A549 (cell line): ENCODE results near the gene HSPA1A. TPM values are rescaled to one million over a fixed set of nuclear protein-coding genes. Genes with fewer than 3 reads are reported as not detected.

Source experiments
- SREBF2 ChIP-seq: fragments of 450-650 bp; IDR thresholded peaks from 2 replicates; pipeline ENCODE4 v1.6.1; 2014; ENCODE audit warnings: mild to moderate bottlenecking, moderate library complexity
- polyA plus RNA-seq, 4 experiments: library from polyadenylated mRNA; depleted of rRNA in 3 of 4; stranded (reverse); fragments of >200 nt; fragmentation: RNase III in 1 of 4; extraction: RNeasy Plus Mini Kit Qiagen cat#74134 plus additional on column Dnase treatment in 1 of 4; gene quantifications; 2 replicates in 3 of 4; 3 replicates in 1 of 4; pipeline ENCODE4 v1.2.3, GENCODE V29; 2011 to 2017
- small RNA-seq, 6 experiments: library from RNA; depleted of rRNA; stranded (forward); fragments of <200 nt; gene quantifications; one replicate each; pipeline ENCODE3, GENCODE V24; 2012
- TF ChIP-seq, protein P1 (sequence below): fragments of >200 bp; sonication (Bioruptor Twin); formaldehyde crosslinking; IDR thresholded peaks from 2 replicates; pipeline ENCODE4 v1.6.1; 2016

Gene HSPA1A
- polyA plus RNA-seq, 2 of the 4 experiments (the other 2 are of a cell fraction), result 122 to 204 TPM

- TF ChIP-seq, protein P1, sequence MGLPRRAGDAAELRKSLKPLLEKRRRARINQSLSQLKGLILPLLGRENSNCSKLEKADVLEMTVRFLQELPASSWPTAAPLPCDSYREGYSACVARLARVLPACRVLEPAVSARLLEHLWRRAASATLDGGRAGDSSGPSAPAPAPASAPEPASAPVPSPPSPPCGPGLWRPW, result no peak
- TF ChIP-seq SREBF2, result no peak
These were observed 50.1 kb downstream of the HSPA1A start (continued) for GRCh38 chr6:31865205-31866118.

Small RNA genes lying within 50 kb of the gene (small RNA-seq; reads per million reads assigned to genes)
- gene RF00019, result 0 reads per million in 6 experiments
- gene SNORD48, result 3.1 to 146 (median 45.1) reads per million in 6 experiments
- gene SNORD52, result 0 reads per million in 6 experiments

Other genes with a start within 250 kb of the HSPA1A start
Only the 30 nearest of the 40 such genes appear.
- gene BAG6, start 162.9 kb upstream of the HSPA1A start, polyA plus RNA-seq (2011; rRNA removed), result 50.4 and 59.4 TPM in 2 replicates
- 107 to 123 TPM (median 121 TPM) in 3 replicates for gene BAG6, start 162.9 kb upstream of the HSPA1A start, polyA plus RNA-seq (2017; fragmentation: RNase III; extraction: RNeasy Plus Mini Kit Qiagen cat#74134 plus additional on column Dnase treatment)
- gene APOM, start 159.6 kb upstream of the HSPA1A start, polyA plus RNA-seq (2011; rRNA removed), result 2.6 and 4.1 TPM in 2 replicates
- gene APOM, start 159.6 kb upstream of the HSPA1A start, polyA plus RNA-seq (2017; fragmentation: RNase III; extraction: RNeasy Plus Mini Kit Qiagen cat#74134 plus additional on column Dnase treatment), result 1.5 to 2.1 TPM (median 1.9 TPM) in 3 replicates
- gene C6orf47, start 154.8 kb upstream of the HSPA1A start, polyA plus RNA-seq (2011; rRNA removed), result 6.0 and 6.1 TPM in 2 replicates
- 10.7 to 13.6 TPM (median 11.9 TPM) in 3 replicates for gene C6orf47, start 154.8 kb upstream of the HSPA1A start, polyA plus RNA-seq (2017; fragmentation: RNase III; extraction: RNeasy Plus Mini Kit Qiagen cat#74134 plus additional on column Dnase treatment)
- 10.0 and 11.0 TPM in 2 replicates for gene GPANK1, start 150.5 kb upstream of the HSPA1A start, polyA plus RNA-seq (2011; rRNA removed)
- 9.7 to 11.7 TPM (median 11.0 TPM) in 3 replicates for gene GPANK1, start 150.5 kb upstream of the HSPA1A start, polyA plus RNA-seq (2017; fragmentation: RNase III; extraction: RNeasy Plus Mini Kit Qiagen cat#74134 plus additional on column Dnase treatment)
- 41.8 and 61.0 TPM in 2 replicates for gene CSNK2B, start 149.5 kb upstream of the HSPA1A start, polyA plus RNA-seq (2011; rRNA removed)
- gene CSNK2B, start 149.5 kb upstream of the HSPA1A start, polyA plus RNA-seq (2017; fragmentation: RNase III; extraction: RNeasy Plus Mini Kit Qiagen cat#74134 plus additional on column Dnase treatment), result 134 to 141 TPM (median 141 TPM) in 3 replicates
- gene LY6G5B, start 145.6 kb upstream of the HSPA1A start, polyA plus RNA-seq (2011; rRNA removed), result 5.9 and 6.7 TPM in 2 replicates
- 9.0 to 12.3 TPM (median 9.9 TPM) in 3 replicates for gene LY6G5B, start 145.6 kb upstream of the HSPA1A start, polyA plus RNA-seq (2017; fragmentation: RNase III; extraction: RNeasy Plus Mini Kit Qiagen cat#74134 plus additional on column Dnase treatment)
- 1.2 and 1.6 TPM in 2 replicates for gene LY6G5C, start 134.5 kb upstream of the HSPA1A start, polyA plus RNA-seq (2011; rRNA removed)
- gene LY6G5C, start 134.5 kb upstream of the HSPA1A start, polyA plus RNA-seq (2017; fragmentation: RNase III; extraction: RNeasy Plus Mini Kit Qiagen cat#74134 plus additional on column Dnase treatment), result 1.5 to 1.9 TPM (median 1.6 TPM) in 3 replicates
- gene ABHD16A, start 112.2 kb upstream of the HSPA1A start, polyA plus RNA-seq (2011; rRNA removed), result 22.3 and 22.6 TPM in 2 replicates
- gene ABHD16A, start 112.2 kb upstream of the HSPA1A start, polyA plus RNA-seq (2017; fragmentation: RNase III; extraction: RNeasy Plus Mini Kit Qiagen cat#74134 plus additional on column Dnase treatment), result 14.5 to 16.6 TPM (median 16.2 TPM) in 3 replicates
- gene LY6G6F, start 108.7 kb upstream of the HSPA1A start, polyA plus RNA-seq (2011; rRNA removed), result not detected in 2 replicates
- not detected in 3 replicates for gene LY6G6F, start 108.7 kb upstream of the HSPA1A start, polyA plus RNA-seq (2017; fragmentation: RNase III; extraction: RNeasy Plus Mini Kit Qiagen cat#74134 plus additional on column Dnase treatment)
- not detected in 2 replicates for gene LY6G6D, start 100.2 kb upstream of the HSPA1A start, polyA plus RNA-seq (2011; rRNA removed)
- not detected in 3 replicates for gene LY6G6D, start 100.2 kb upstream of the HSPA1A start, polyA plus RNA-seq (2017; fragmentation: RNase III; extraction: RNeasy Plus Mini Kit Qiagen cat#74134 plus additional on column Dnase treatment)
- gene LY6G6C, start 93.8 kb upstream of the HSPA1A start, polyA plus RNA-seq (2011; rRNA removed), result 0.08 and 0.11 TPM in 2 replicates
- 0.11 to 0.21 TPM in 2 of 3 replicates, not detected in the other for gene LY6G6C, start 93.8 kb upstream of the HSPA1A start, polyA plus RNA-seq (2017; fragmentation: RNase III; extraction: RNeasy Plus Mini Kit Qiagen cat#74134 plus additional on column Dnase treatment)
- not detected in 2 replicates for gene MPIG6B, start 92.2 kb upstream of the HSPA1A start, polyA plus RNA-seq (2011; rRNA removed)
- not detected in 3 replicates for gene MPIG6B, start 92.2 kb upstream of the HSPA1A start, polyA plus RNA-seq (2017; fragmentation: RNase III; extraction: RNeasy Plus Mini Kit Qiagen cat#74134 plus additional on column Dnase treatment)
- gene DDAH2, start 86.2 kb upstream of the HSPA1A start, polyA plus RNA-seq (2011; rRNA removed), result 19.3 and 20.6 TPM in 2 replicates
- gene DDAH2, start 86.2 kb upstream of the HSPA1A start, polyA plus RNA-seq (2017; fragmentation: RNase III; extraction: RNeasy Plus Mini Kit Qiagen cat#74134 plus additional on column Dnase treatment), result 44.8 to 57.3 TPM (median 54.5 TPM) in 3 replicates
- gene CLIC1, start 79.0 kb upstream of the HSPA1A start, polyA plus RNA-seq (2011; rRNA removed), result 346 and 397 TPM in 2 replicates
- 249 to 283 TPM (median 251 TPM) in 3 replicates for gene CLIC1, start 79.0 kb upstream of the HSPA1A start, polyA plus RNA-seq (2017; fragmentation: RNase III; extraction: RNeasy Plus Mini Kit Qiagen cat#74134 plus additional on column Dnase treatment)
- gene MSH5, start 75.5 kb upstream of the HSPA1A start, polyA plus RNA-seq (2011; rRNA removed), result 36.5 and 42.6 TPM in 2 replicates
- 17.1 to 18.8 TPM (median 17.4 TPM) in 3 replicates for gene MSH5, start 75.5 kb upstream of the HSPA1A start, polyA plus RNA-seq (2017; fragmentation: RNase III; extraction: RNeasy Plus Mini Kit Qiagen cat#74134 plus additional on column Dnase treatment)
- gene SAPCD1, start 52.9 kb upstream of the HSPA1A start, polyA plus RNA-seq (2011; rRNA removed), result 3.3 and 6.9 TPM in 2 replicates
- 5.8 to 7.5 TPM (median 7.1 TPM) in 3 replicates for gene SAPCD1, start 52.9 kb upstream of the HSPA1A start, polyA plus RNA-seq (2017; fragmentation: RNase III; extraction: RNeasy Plus Mini Kit Qiagen cat#74134 plus additional on column Dnase treatment)
- gene VWA7, start 38.2 kb upstream of the HSPA1A start, polyA plus RNA-seq (2011; rRNA removed), result 1.1 TPM in 2 replicates
- gene VWA7, start 38.2 kb upstream of the HSPA1A start, polyA plus RNA-seq (2017; fragmentation: RNase III; extraction: RNeasy Plus Mini Kit Qiagen cat#74134 plus additional on column Dnase treatment), result 0.95 to 1.1 TPM (median 0.98 TPM) in 3 replicates
- gene VARS1, start 19.8 kb upstream of the HSPA1A start, polyA plus RNA-seq (2011; rRNA removed), result 17.7 and 24.7 TPM in 2 replicates
- gene VARS1, start 19.8 kb upstream of the HSPA1A start, polyA plus RNA-seq (2017; fragmentation: RNase III; extraction: RNeasy Plus Mini Kit Qiagen cat#74134 plus additional on column Dnase treatment), result 57.2 to 58.4 TPM (median 58.3 TPM) in 3 replicates
- 54.7 and 73.8 TPM in 2 replicates for gene LSM2, start 8.6 kb upstream of the HSPA1A start, polyA plus RNA-seq (2011; rRNA removed)
- gene LSM2, start 8.6 kb upstream of the HSPA1A start, polyA plus RNA-seq (2017; fragmentation: RNase III; extraction: RNeasy Plus Mini Kit Qiagen cat#74134 plus additional on column Dnase treatment), result 58.9 to 65.3 TPM (median 59.6 TPM) in 3 replicates
- 1.2 and 1.6 TPM in 2 replicates for gene HSPA1L, start 260 bp upstream of the HSPA1A start, polyA plus RNA-seq (2011; rRNA removed)
- 1.2 to 1.7 TPM (median 1.4 TPM) in 3 replicates for gene HSPA1L, start 260 bp upstream of the HSPA1A start, polyA plus RNA-seq (2017; fragmentation: RNase III; extraction: RNeasy Plus Mini Kit Qiagen cat#74134 plus additional on column Dnase treatment)
- gene HSPA1B, start 12.2 kb downstream of the HSPA1A start, polyA plus RNA-seq (2011; rRNA removed), result 52.7 and 70.6 TPM in 2 replicates
- 56.7 to 125 TPM (median 98.6 TPM) in 3 replicates for gene HSPA1B, start 12.2 kb downstream of the HSPA1A start, polyA plus RNA-seq (2017; fragmentation: RNase III; extraction: RNeasy Plus Mini Kit Qiagen cat#74134 plus additional on column Dnase treatment)
- 15.8 and 20.6 TPM in 2 replicates for gene NEU1, start 47.3 kb downstream of the HSPA1A start, polyA plus RNA-seq (2011; rRNA removed)
- gene NEU1, start 47.3 kb downstream of the HSPA1A start, polyA plus RNA-seq (2017; fragmentation: RNase III; extraction: RNeasy Plus Mini Kit Qiagen cat#74134 plus additional on column Dnase treatment), result 12.8 to 19.2 TPM (median 16.0 TPM) in 3 replicates
- gene SLC44A4, start 63.5 kb downstream of the HSPA1A start, polyA plus RNA-seq (2011; rRNA removed), result 0.24 and 0.27 TPM in 2 replicates
- gene SLC44A4, start 63.5 kb downstream of the HSPA1A start, polyA plus RNA-seq (2017; fragmentation: RNase III; extraction: RNeasy Plus Mini Kit Qiagen cat#74134 plus additional on column Dnase treatment), result not detected in 3 replicates
- gene EHMT2, start 82.2 kb downstream of the HSPA1A start, polyA plus RNA-seq (2011; rRNA removed), result 15.4 and 16.4 TPM in 2 replicates
- 27.0 to 32.3 TPM (median 30.9 TPM) in 3 replicates for gene EHMT2, start 82.2 kb downstream of the HSPA1A start, polyA plus RNA-seq (2017; fragmentation: RNase III; extraction: RNeasy Plus Mini Kit Qiagen cat#74134 plus additional on column Dnase treatment)
- gene ZBTB12, start 86.5 kb downstream of the HSPA1A start, polyA plus RNA-seq (2011; rRNA removed), result 2.2 and 2.9 TPM in 2 replicates
- gene ZBTB12, start 86.5 kb downstream of the HSPA1A start, polyA plus RNA-seq (2017; fragmentation: RNase III; extraction: RNeasy Plus Mini Kit Qiagen cat#74134 plus additional on column Dnase treatment), result 8.4 to 10.1 TPM (median 10.0 TPM) in 3 replicates
- gene C2, start 112.2 kb downstream of the HSPA1A start, polyA plus RNA-seq (2011; rRNA removed), result 0.83 and 0.87 TPM in 2 replicates
- 0.22 to 0.41 TPM (median 0.36 TPM) in 3 replicates for gene C2, start 112.2 kb downstream of the HSPA1A start, polyA plus RNA-seq (2017; fragmentation: RNase III; extraction: RNeasy Plus Mini Kit Qiagen cat#74134 plus additional on column Dnase treatment)
- gene CFB, start 130.6 kb downstream of the HSPA1A start, polyA plus RNA-seq (2011; rRNA removed), result 5.6 and 8.6 TPM in 2 replicates
- gene CFB, start 130.6 kb downstream of the HSPA1A start, polyA plus RNA-seq (2017; fragmentation: RNase III; extraction: RNeasy Plus Mini Kit Qiagen cat#74134 plus additional on column Dnase treatment), result 2.7 to 4.9 TPM (median 4.4 TPM) in 3 replicates
- gene NELFE, start 143.4 kb downstream of the HSPA1A start, polyA plus RNA-seq (2011; rRNA removed), result 54.1 and 64.2 TPM in 2 replicates
- gene NELFE, start 143.4 kb downstream of the HSPA1A start, polyA plus RNA-seq (2017; fragmentation: RNase III; extraction: RNeasy Plus Mini Kit Qiagen cat#74134 plus additional on column Dnase treatment), result 70.6 to 73.6 TPM (median 72.4 TPM) in 3 replicates
- gene SKIC2, start 143.6 kb downstream of the HSPA1A start, polyA plus RNA-seq (2011; rRNA removed), result 20.8 and 23.4 TPM in 2 replicates
- gene SKIC2, start 143.6 kb downstream of the HSPA1A start, polyA plus RNA-seq (2017; fragmentation: RNase III; extraction: RNeasy Plus Mini Kit Qiagen cat#74134 plus additional on column Dnase treatment), result 33.2 to 40.5 TPM (median 37.5 TPM) in 3 replicates
- gene DXO, start 156.6 kb downstream of the HSPA1A start, polyA plus RNA-seq (2011; rRNA removed), result 12.7 and 16.0 TPM in 2 replicates
- gene DXO, start 156.6 kb downstream of the HSPA1A start, polyA plus RNA-seq (2017; fragmentation: RNase III; extraction: RNeasy Plus Mini Kit Qiagen cat#74134 plus additional on column Dnase treatment), result 11.6 to 15.6 TPM (median 14.6 TPM) in 3 replicates